B cell (primary cell): ENCODE measurements around the gene ONECUT1. TPM values are rescaled to one million over a fixed set of nuclear protein-coding genes. Genes with fewer than 3 reads are reported as not detected.

Experiments used
- ATAC-seq: fragments of 200-7000 bp; cut with Tn5 transposase; one replicate; pipeline ENCODE4 v1.10.0; 2021; ENCODE audit warnings: low read depth, mild to moderate bottlenecking, moderate number of reproducible peaks, moderate library complexity
- CTCF ChIA-PET: fragments of 350-600 bp; sonication (Branson Sonifier 250); formaldehyde crosslinking; loops from one replicate; lab custom pipeline; 2021; ENCODE audit warnings: antibody characterized with exemption, inconsistent platforms; lab: Charles Lee
- POLR2A ChIA-PET: fragments of 350-600 bp; sonication (Branson Sonifier 250); formaldehyde crosslinking; loops from one replicate; lab custom pipeline; 2021; ENCODE audit warnings: antibody characterized with exemption; lab: Charles Lee
- DNase-seq: peaks from one replicate; pipeline ENCODE4 v3.0.0; 2013
- H2AFZ ChIP-seq: 2 replicates; pipeline ENCODE4 v1.6.1; 2012; ENCODE audit warnings: mild to moderate bottlenecking, low read depth, low read length; ENCODE audit not compliant: insufficient read depth, poor library complexity, severe bottlenecking
- H3K27ac ChIP-seq, 2 donors: 1 replicate in 1 of 2; 2 replicates in 1 of 2; pipeline ENCODE4 v1.5.1; 2012 to 2013; ENCODE audit warnings: low read length in 2 of 2, mild to moderate bottlenecking in 2 of 2, moderate library complexity in 1 of 2
- H3K27me3 ChIP-seq, 4 experiments: fragments of 200-600 bp in 1 of 4; sonication (generic) in 1 of 4; replicated peaks in 1 of 4; 1 replicate in 2 of 4; 2 replicates in 2 of 4; pipeline versions ENCODE4 v1.6.1 to v1.7.0; 2013 to 2016; ENCODE audit warnings: low read length in 3 of 4, mild to moderate bottlenecking in 2 of 4, mixed read lengths in 1 of 4, moderate library complexity in 1 of 4; ENCODE audit not compliant: insufficient read depth in 4 of 4, control insufficient read depth in 3 of 4; ENCODE audit errors: control extremely low read depth in 1 of 4
- H3K36me3 ChIP-seq, 2 experiments: replicated peaks in 1 of 2; 1 replicate in 1 of 2; 2 replicates in 1 of 2; pipeline versions ENCODE4 v1.6.1 to v1.7.1; 2013; ENCODE audit warnings: low read length in 1 of 2; ENCODE audit not compliant: insufficient read depth in 2 of 2, control insufficient read depth in 1 of 2; ENCODE audit errors: control extremely low read depth in 1 of 2, extremely low read depth in 1 of 2
- H3K4me1 ChIP-seq, 2 donors: fragments of 200-600 bp in 1 of 2; sonication (generic) in 1 of 2; 1 replicate in 1 of 2; 2 replicates in 1 of 2; pipeline versions ENCODE4 v1.5.1 to v1.6.1; 2013 to 2017; ENCODE audit warnings: low read length in 2 of 2; ENCODE audit not compliant: control insufficient read depth in 2 of 2, insufficient read depth in 2 of 2
- H3K4me2 ChIP-seq: replicated peaks from 2 replicates; pipeline ENCODE3; 2012; ENCODE audit warnings: mild to moderate bottlenecking, low read depth, low read length; ENCODE audit not compliant: poor library complexity, severe bottlenecking
- H3K4me3 ChIP-seq, 5 experiments: fragments of 200-600 bp in 1 of 5; sonication (generic) in 1 of 5; 1 replicate in 3 of 5; 2 replicates in 2 of 5; pipeline versions ENCODE4 v1.5.1 to v1.7.0; 2011 to 2016; ENCODE audit warnings: low read length in 4 of 5, mild to moderate bottlenecking in 4 of 5, low read depth in 2 of 5, control low read depth in 1 of 5, moderate library complexity in 1 of 5; ENCODE audit not compliant: insufficient read depth in 1 of 5; ENCODE audit errors: control extremely low read depth in 1 of 5, extremely low read depth in 1 of 5
- H3K79me2 ChIP-seq: fragments of 200-600 bp; sonication (generic); one replicate; pipeline ENCODE4 v1.6.0; 2016; ENCODE audit warnings: low read length; ENCODE audit not compliant: control insufficient read depth, insufficient read depth
- H3K9ac ChIP-seq: fragments of 200-600 bp; sonication (generic); 2 replicates; pipeline ENCODE4 v1.6.1; 2017; ENCODE audit warnings: mild to moderate bottlenecking, low read length, moderate library complexity
- H3K9me3 ChIP-seq, 3 donors: one replicate each; pipeline versions ENCODE4 v1.6.1 to v1.7.1; 2013; ENCODE audit warnings: low read length in 2 of 3; ENCODE audit not compliant: control insufficient read depth in 2 of 3, insufficient read depth in 1 of 3; ENCODE audit errors: control extremely low read depth in 1 of 3
- H4K20me1 ChIP-seq: 2 replicates; pipeline ENCODE4 v1.6.0; 2012; ENCODE audit warnings: mild to moderate bottlenecking, low read length; ENCODE audit not compliant: insufficient read depth, control insufficient read depth, poor library complexity, severe bottlenecking
- H3K27ac Mint-ChIP-seq: one replicate; pipeline ENCODE4 v1.8.0; 2021; ENCODE audit warnings: mixed read lengths
- H3K27me3 Mint-ChIP-seq: one replicate; pipeline ENCODE4 v1.8.0; 2021; ENCODE audit warnings: mixed read lengths
- H3K4me1 Mint-ChIP-seq: one replicate; pipeline ENCODE4 v1.8.0; 2021; ENCODE audit warnings: mixed read lengths
- H3K4me3 Mint-ChIP-seq: one replicate; pipeline ENCODE4 v1.8.0; 2021; ENCODE audit warnings: mixed read lengths
- H3K9me3 Mint-ChIP-seq: one replicate; pipeline ENCODE4 v1.8.0; 2022; ENCODE audit warnings: mixed read lengths; ENCODE audit not compliant: insufficient read depth
- EZH2 ChIP-seq: IDR thresholded peaks from 2 replicates; pipeline ENCODE4 v1.6.1; 2012; ENCODE audit warnings: borderline replicate concordance, low read depth, mild to moderate bottlenecking, moderate library complexity, low read length; ENCODE audit not compliant: insufficient read depth, poor library complexity, severe bottlenecking
- WGBS: methylation state at CpG from one replicate; pipeline ENCODE4 v1.1.5; 2013; ENCODE audit warnings: missing lambda C conversion rate; ENCODE audit not compliant: insufficient coverage; 5-methylcytosine and 5-hydroxymethylcytosine counted together
- intact Hi-C: fragments of 100-400 bp; cut with micrococcal nuclease; formaldehyde crosslinking; loops from one replicate; pipeline ENCODE4 v1.10.0; 2022
- polyA plus RNA-seq: library from polyadenylated mRNA; depleted of rRNA; stranded (reverse); fragments of >200 nt; gene quantifications from 2 replicates; pipeline ENCODE4 v1.2.3, GENCODE V29; 2012
- total RNA-seq, 2 donors: library from RNA; stranded (reverse); fragments of 120-200 nt in 1 of 2; gene quantifications; 1 replicate in 1 of 2; 2 replicates in 1 of 2; pipeline versions ENCODE4 v1.2.3 to v1.2.4, GENCODE V29; 2013 to 2022
- TF ChIP-seq, protein P1 (sequence below): fragments of 200-600 bp; IDR thresholded peaks from one replicate; pipeline ENCODE4 v1.8.0; 2022; ENCODE audit warnings: antibody characterized with exemption, mild to moderate bottlenecking

ONECUT1 gene
- total and polyA plus RNA-seq, 2 donors (not counting 1 experiment from before 2014, with no cell fraction given) = not detected

DNA sequence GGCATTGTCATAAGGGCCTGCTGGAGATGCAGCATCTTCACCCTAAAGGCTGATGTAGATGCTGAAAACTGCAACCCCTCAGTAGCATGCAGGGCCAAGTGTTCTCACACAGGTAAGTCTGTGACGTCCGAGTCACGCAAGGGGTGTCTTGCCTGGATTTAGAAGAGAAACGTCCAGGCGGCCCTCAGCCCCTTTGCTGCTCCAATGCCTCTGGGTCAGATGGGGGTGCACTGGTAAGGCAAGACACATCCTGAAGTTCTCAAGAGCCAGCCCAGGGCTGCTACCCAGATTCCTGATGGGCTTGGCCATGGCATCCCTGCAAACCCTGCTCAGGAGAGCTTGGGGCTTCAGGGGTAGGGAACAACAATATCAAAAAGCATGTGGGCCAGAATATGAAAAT is 25.4 kb downstream of the ONECUT1 start:
- H3K4me1 Mint-ChIP-seq = no peaks in the 10 kb centered on the region
- no peak overlapping the region for H3K27ac Mint-ChIP-seq
- H3K79me2 ChIP-seq = no peaks in the 10 kb centered on the region
- DNase-seq (no peak), ATAC-seq (no peak)
- H3K36me3 ChIP-seq = no peaks in the 10 kb centered on the region
- no peaks in the 10 kb centered on the region for H4K20me1 ChIP-seq
- peaks cover 42% of the 10 kb centered on the region for H3K27me3 Mint-ChIP-seq
- H3K4me1 ChIP-seq = no peaks in the 10 kb centered on the region
- TF ChIP-seq, protein P1, sequence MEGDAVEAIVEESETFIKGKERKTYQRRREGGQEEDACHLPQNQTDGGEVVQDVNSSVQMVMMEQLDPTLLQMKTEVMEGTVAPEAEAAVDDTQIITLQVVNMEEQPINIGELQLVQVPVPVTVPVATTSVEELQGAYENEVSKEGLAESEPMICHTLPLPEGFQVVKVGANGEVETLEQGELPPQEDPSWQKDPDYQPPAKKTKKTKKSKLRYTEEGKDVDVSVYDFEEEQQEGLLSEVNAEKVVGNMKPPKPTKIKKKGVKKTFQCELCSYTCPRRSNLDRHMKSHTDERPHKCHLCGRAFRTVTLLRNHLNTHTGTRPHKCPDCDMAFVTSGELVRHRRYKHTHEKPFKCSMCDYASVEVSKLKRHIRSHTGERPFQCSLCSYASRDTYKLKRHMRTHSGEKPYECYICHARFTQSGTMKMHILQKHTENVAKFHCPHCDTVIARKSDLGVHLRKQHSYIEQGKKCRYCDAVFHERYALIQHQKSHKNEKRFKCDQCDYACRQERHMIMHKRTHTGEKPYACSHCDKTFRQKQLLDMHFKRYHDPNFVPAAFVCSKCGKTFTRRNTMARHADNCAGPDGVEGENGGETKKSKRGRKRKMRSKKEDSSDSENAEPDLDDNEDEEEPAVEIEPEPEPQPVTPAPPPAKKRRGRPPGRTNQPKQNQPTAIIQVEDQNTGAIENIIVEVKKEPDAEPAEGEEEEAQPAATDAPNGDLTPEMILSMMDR = no peak
- no peak for TF ChIP-seq EZH2
- no peaks in the 10 kb centered on the region for H3K9me3 ChIP-seq
- H3K4me2 ChIP-seq = no peak overlapping the region
- no peak overlapping the region for H3K4me3 Mint-ChIP-seq
- no peak overlapping the region for H3K4me3 ChIP-seq
- no peak overlapping the region for H3K27ac ChIP-seq
- peaks cover 0 to 13% (median 6%) of the 10 kb centered on the region in 4 experiments for H3K27me3 ChIP-seq
- intact Hi-C loops = no loop called here
- no peak overlapping the region for H2AFZ ChIP-seq
- H3K9me3 Mint-ChIP-seq = no peaks in the 10 kb centered on the region
- ChIA-PET POLR2A (no interaction called here), CTCF (interaction anchor here (0.5 to 1.4 kb wide), 3 partner anchors 11 to 114 kb away, joined by 3 read pairs; no protein-coding TSS in a partner anchor)
- H3K9ac ChIP-seq = no peak overlapping the region
- WGBS = 91% methylated on average over 5 of the region's 5 CpGs

DNA sequence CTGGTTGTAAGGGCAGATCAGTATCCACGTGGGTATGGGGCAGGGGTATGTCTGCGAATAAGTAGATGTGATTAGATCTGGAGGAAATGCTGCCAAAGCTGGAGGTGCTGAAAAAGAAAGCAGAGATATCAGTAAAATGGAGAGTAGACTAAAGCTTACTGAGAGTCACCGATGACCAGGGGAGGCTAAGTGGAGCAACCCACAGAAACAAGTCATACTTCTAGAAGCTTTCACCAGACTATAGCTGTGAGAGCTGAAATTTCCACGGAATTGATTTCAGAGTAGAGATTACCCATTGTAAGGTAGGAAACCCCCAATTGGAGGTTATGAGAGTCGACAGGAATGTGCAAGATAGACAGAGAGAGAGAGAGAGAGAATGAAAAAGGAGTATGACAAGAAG is 27.5 kb downstream of the ONECUT1 start:
- no peak for TF ChIP-seq EZH2
- TF ChIP-seq, protein P1 = no peak
- Histone ChIP-seq H3K9me3 (no peaks in the 10 kb centered on the region), H3K79me2 (no peaks in the 10 kb centered on the region), H3K4me2 (no peak overlapping the region), H4K20me1 (no peaks in the 10 kb centered on the region), H3K27ac (no peak overlapping the region), H3K4me1 (no peaks in the 10 kb centered on the region), H3K36me3 (no peaks in the 10 kb centered on the region), H3K9ac (no peak overlapping the region), H3K27me3 (peaks cover 0 to 13% (median 3%) of the 10 kb centered on the region in 4 experiments), H3K4me3 (no peak overlapping the region), H2AFZ (no peak overlapping the region)
- Mint-ChIP-seq H3K4me3 (no peak overlapping the region), H3K4me1 (no peaks in the 10 kb centered on the region), H3K9me3 (no peaks in the 10 kb centered on the region), H3K27ac (no peak overlapping the region), H3K27me3 (peaks cover 35% of the 10 kb centered on the region)
- no peak for ATAC-seq
- 80% methylated on average over 2 of the region's 5 CpGs for WGBS
- POLR2A ChIA-PET = no interaction called here
- intact Hi-C loops = no loop called here
- no peak for DNase-seq
- CTCF ChIA-PET = no interaction called here
